IPS-20b (cell line): ENCODE measurements around the gene DIPK1B.

Experiments used
- H3K27ac ChIP-seq: one replicate; pipeline ENCODE4 v1.5.1; 2013; ENCODE audit warnings: low read length
- H3K27me3 ChIP-seq: 2 replicates; pipeline ENCODE4 v1.6.1; 2013; ENCODE audit warnings: mild to moderate bottlenecking, low read length, inconsistent platforms; ENCODE audit not compliant: insufficient read depth
- H3K36me3 ChIP-seq: 2 replicates; pipeline ENCODE4 v1.6.1; 2013; ENCODE audit warnings: low read depth, mild to moderate bottlenecking, inconsistent platforms, low read length, moderate library complexity; ENCODE audit not compliant: insufficient read depth
- H3K4me1 ChIP-seq: 2 replicates; pipeline ENCODE4 v1.6.1; 2013; ENCODE audit warnings: mild to moderate bottlenecking, control low read depth, inconsistent platforms, low read length, moderate library complexity; ENCODE audit not compliant: insufficient read depth
- H3K4me3 ChIP-seq: 2 replicates; pipeline ENCODE4 v1.5.1; 2013; ENCODE audit warnings: mild to moderate bottlenecking, low read length, inconsistent platforms
- H3K9ac ChIP-seq: 2 replicates; pipeline ENCODE4 v1.6.1; 2013; ENCODE audit warnings: low read depth, mild to moderate bottlenecking, inconsistent platforms, low read length, moderate library complexity
- H3K9me3 ChIP-seq: 2 replicates; pipeline ENCODE4 v1.6.1; 2013; ENCODE audit warnings: mild to moderate bottlenecking, low read depth, low read length, inconsistent platforms; ENCODE audit not compliant: insufficient read depth

The DIPK1B gene

GRCh38 chr9:136740491-136740890 is 28.1 kb downstream of the DIPK1B start:
- Histone ChIP-seq H3K4me1 (no peaks in the 10 kb centered on the region), H3K36me3 (no peaks in the 10 kb centered on the region), H3K27me3 (no peaks in the 10 kb centered on the region), H3K4me3 (no peak overlapping the region), H3K9me3 (no peaks in the 10 kb centered on the region), H3K27ac (no peak overlapping the region), H3K9ac (no peak overlapping the region)

- H3K9me3 ChIP-seq = no peaks in the 10 kb centered on the region
- no peak overlapping the region for H3K4me3 ChIP-seq
- H3K27ac ChIP-seq = no peak overlapping the region
- no peak overlapping the region for H3K9ac ChIP-seq
- H3K27me3 ChIP-seq = no peaks in the 10 kb centered on the region
- H3K4me1 ChIP-seq = no peaks in the 10 kb centered on the region
- no peaks in the 10 kb centered on the region for H3K36me3 ChIP-seq
These were observed 28.9 kb downstream of the DIPK1B start for GRCh38 chr9:136740971-136741882.

- no peak overlapping the region for H3K27ac ChIP-seq
- no peak overlapping the region for H3K9ac ChIP-seq
- no peaks in the 10 kb centered on the region for H3K9me3 ChIP-seq
- H3K36me3 ChIP-seq = no peaks in the 10 kb centered on the region
- H3K27me3 ChIP-seq = no peaks in the 10 kb centered on the region
- no peaks in the 10 kb centered on the region for H3K4me1 ChIP-seq
- H3K4me3 ChIP-seq = no peak overlapping the region
These were observed 29.7 kb downstream of the DIPK1B start for GRCh38 chr9:136741883-136742571.

GRCh38 chr9:136742591-136743391 is 30.4 kb downstream of the DIPK1B start, which contains the start of gene LCN10:
Gene LCN10, minus strand, starts transcription at chr9:136742940. Its CDS starts 37 bp downstream, at chr9:136742903.
- Histone ChIP-seq H3K4me1 (no peaks in the 10 kb centered on the region), H3K9me3 (no peaks in the 10 kb centered on the region), H3K9ac (no peak within 1 kb of the TSS), H3K27me3 (no peaks in the 10 kb centered on the region), H3K36me3 (no peaks in the 10 kb centered on the region), H3K4me3 (no peak within 1 kb of the TSS), H3K27ac (no peak within 1 kb of the TSS)

GRCh38 chr9:136743639-136744211 is 31.4 kb downstream of the DIPK1B start:
- H3K9ac ChIP-seq = no peak overlapping the region
- no peak overlapping the region for H3K4me3 ChIP-seq
- no peaks in the 10 kb centered on the region for H3K4me1 ChIP-seq
- no peaks in the 10 kb centered on the region for H3K36me3 ChIP-seq
- H3K27me3 ChIP-seq = no peaks in the 10 kb centered on the region
- H3K9me3 ChIP-seq = no peaks in the 10 kb centered on the region
- no peak overlapping the region for H3K27ac ChIP-seq

GRCh38 chr9:136744773-136745172 is 32.4 kb downstream of the DIPK1B start:
- H3K4me1 ChIP-seq = no peaks in the 10 kb centered on the region
- H3K9ac ChIP-seq = no peak overlapping the region

GRCh38 chr9:136745389-136746154 is 33.2 kb downstream of the DIPK1B start:
- Histone ChIP-seq H3K27me3 (no peaks in the 10 kb centered on the region), H3K9me3 (no peaks in the 10 kb centered on the region), H3K9ac (no peak overlapping the region), H3K4me1 (no peaks in the 10 kb centered on the region), H3K36me3 (no peaks in the 10 kb centered on the region), H3K4me3 (no peak overlapping the region), H3K27ac (no peak overlapping the region)

More at GRCh38 chr9:136744773-136745172, 32.4 kb downstream of the DIPK1B start:
- H3K27ac ChIP-seq = no peak overlapping the region
- no peaks in the 10 kb centered on the region for H3K36me3 ChIP-seq
- no peaks in the 10 kb centered on the region for H3K27me3 ChIP-seq
- H3K9me3 ChIP-seq = no peaks in the 10 kb centered on the region
- no peak overlapping the region for H3K4me3 ChIP-seq

- Histone ChIP-seq H3K4me3 (no peak overlapping the region), H3K9me3 (no peaks in the 10 kb centered on the region), H3K27me3 (no peaks in the 10 kb centered on the region), H3K4me1 (no peaks in the 10 kb centered on the region), H3K9ac (no peak overlapping the region), H3K36me3 (no peaks in the 10 kb centered on the region), H3K27ac (no peak overlapping the region)
These were observed 33.8 kb downstream of the DIPK1B start for GRCh38 chr9:136746155-136746490.

- Histone ChIP-seq H3K27ac (no peak overlapping the region), H3K36me3 (no peaks in the 10 kb centered on the region), H3K27me3 (no peaks in the 10 kb centered on the region), H3K4me1 (no peaks in the 10 kb centered on the region), H3K9ac (no peak overlapping the region), H3K4me3 (no peak overlapping the region), H3K9me3 (no peaks in the 10 kb centered on the region)
These were observed 34.2 kb downstream of the DIPK1B start for GRCh38 chr9:136746621-136747020.

- no peaks in the 10 kb centered on the region for H3K36me3 ChIP-seq
- no peaks in the 10 kb centered on the region for H3K27me3 ChIP-seq
- H3K4me3 ChIP-seq = no peak overlapping the region
- H3K4me1 ChIP-seq = no peaks in the 10 kb centered on the region
- H3K9me3 ChIP-seq = no peaks in the 10 kb centered on the region
- no peak overlapping the region for H3K9ac ChIP-seq
- H3K27ac ChIP-seq = no peak overlapping the region
These were observed 35.0 kb downstream of the DIPK1B start for GRCh38 chr9:136747161-136748060.
